HepG2 (cell line): ENCODE data around the gene SLN. TPM values are rescaled to one million over a fixed set of nuclear protein-coding genes. Genes with fewer than 3 reads are reported as not detected.

Experiments
- ATAC-seq: fragments of 200-7000 bp; cut with Tn5 transposase; 3 replicates; pipeline ENCODE4 v1.9.1; 2020; ENCODE audit warnings: mild to moderate bottlenecking, moderate library complexity
- BruUV-seq: library from RNA; stranded (reverse); fragments of 400-500 nt; replicated peaks from 2 replicates; lab custom pipeline; 2021; lab: Mats Ljungman, UMichigan
- CTCF ChIA-PET: fragments of 300-600 bp; formaldehyde crosslinking; extraction: SDS; loops from one replicate; lab custom pipeline; 2021; ENCODE audit warnings: low total read pairs, inconsistent platforms, low intra/inter-chr PET ratio; lab: Yijun Ruan, JAX
- POLR2A ChIA-PET: fragments of 350-600 bp; sonication (Branson Sonifier 250); formaldehyde crosslinking; loops from one replicate; lab custom pipeline; 2020; ENCODE audit warnings: antibody characterized with exemption, inconsistent platforms; lab: Yijun Ruan, JAX
- DNase-seq: peaks from one replicate; pipeline ENCODE4 v3.0.0-alpha.2; 2015; ENCODE audit warnings: low spot score
- FAIRE-seq: peaks from 3 replicates; lab custom pipeline; 2011; peaks lifted over from hg19 to GRCh38; lab: Jason Lieb, UNC
- H2AFZ ChIP-seq: one replicate; pipeline ENCODE4 v1.6.1; 2011; ENCODE audit warnings: low read length, inconsistent platforms
- H3K27ac ChIP-seq: fragments of 300-600 bp; 3 replicates; pipeline ENCODE4 v1.8.0; 2011; ENCODE audit warnings: mixed run types, mild to moderate bottlenecking, mixed read lengths, low read length, inconsistent platforms; ENCODE audit not compliant: insufficient read depth; ENCODE audit errors: extremely low read length
- H3K27me3 ChIP-seq, 2 experiments: fragments of 200-600 bp in 1 of 2; 2 replicates in 1 of 2; 3 replicates in 1 of 2; pipeline versions ENCODE4 v1.6.0 to v1.8.0; 2011; ENCODE audit warnings: low read length in 2 of 2, mild to moderate bottlenecking in 2 of 2, moderate library complexity in 2 of 2, inconsistent platforms in 1 of 2; ENCODE audit not compliant: insufficient read depth in 2 of 2, control insufficient read depth in 1 of 2
- H3K36me3 ChIP-seq, 2 experiments: fragments of 200-600 bp in 1 of 2; replicated peaks in 1 of 2; 2 replicates in 1 of 2; 3 replicates in 1 of 2; pipeline versions ENCODE4 v1.5.1 to v1.8.0; 2011; ENCODE audit warnings: low read length in 2 of 2, inconsistent platforms in 1 of 2; ENCODE audit not compliant: insufficient read depth in 2 of 2, control insufficient read depth in 1 of 2
- H3K4me1 ChIP-seq: 2 replicates; pipeline ENCODE4 v1.5.1; 2012; ENCODE audit warnings: low read length, inconsistent platforms; ENCODE audit not compliant: insufficient read depth
- H3K4me2 ChIP-seq: 2 replicates; pipeline ENCODE4 v1.6.0; 2011; ENCODE audit warnings: low read depth, low read length, inconsistent platforms
- H3K4me3 ChIP-seq, 3 experiments: fragments of 200-600 bp in 1 of 3; sonication (generic), shearing (Covaris generic) in 1 of 3; replicated peaks in 1 of 3; 2 replicates each; pipeline ENCODE4 v1.5.1; 2011 to 2016; ENCODE audit warnings: low read length in 3 of 3, inconsistent platforms in 2 of 3, low read depth in 2 of 3, mild to moderate bottlenecking in 2 of 3, control low read depth in 1 of 3, mixed read lengths in 1 of 3; ENCODE audit not compliant: insufficient read depth in 1 of 3
- H3K79me2 ChIP-seq: one replicate; pipeline ENCODE4 v1.6.1; 2011; ENCODE audit warnings: low read length, inconsistent platforms; ENCODE audit not compliant: insufficient read depth
- H3K9ac ChIP-seq: 2 replicates; pipeline ENCODE4 v1.6.0; 2011; ENCODE audit warnings: mild to moderate bottlenecking, low read depth, low read length, inconsistent platforms; ENCODE audit not compliant: insufficient read depth
- H3K9me3 ChIP-seq: 2 replicates; pipeline ENCODE4 v1.5.1; 2012; ENCODE audit warnings: mild to moderate bottlenecking, low read length
- H4K20me1 ChIP-seq: 2 replicates; pipeline ENCODE4 v1.6.0; 2011; ENCODE audit warnings: inconsistent platforms, mild to moderate bottlenecking, low read length, moderate library complexity; ENCODE audit not compliant: insufficient read depth
- ATM ChIP-seq: fragments of 450-650 bp; IDR thresholded peaks from 2 replicates; pipeline ENCODE4 v1.7.1; 2017; ENCODE audit warnings: mild to moderate bottlenecking, borderline replicate concordance
- BHLHE40 ChIP-seq: IDR thresholded peaks from 2 replicates; pipeline ENCODE4 v1.6.1; 2011; ENCODE audit warnings: low read length, improper control_type of control experiment
- DMAP1 ChIP-seq: IDR thresholded peaks from 2 replicates; pipeline ENCODE4 v1.6.1; 2016
- GATAD1 ChIP-seq: IDR thresholded peaks from 2 replicates; pipeline ENCODE4 v1.6.1; 2016; ENCODE audit warnings: missing genetic modification reagents, missing compliant biosample characterization
- HNRNPUL1 ChIP-seq: fragments of 200-400 bp; formaldehyde crosslinking; IDR thresholded peaks from 2 replicates; pipeline ENCODE4 v1.6.1; 2017; ENCODE audit warnings: low read depth, mild to moderate bottlenecking, low read length, moderate library complexity
- HOXA7 ChIP-seq: sonication (generic); formaldehyde crosslinking; IDR thresholded peaks from 2 replicates; pipeline ENCODE4 v1.8.1; 2022; ENCODE audit warnings: mild to moderate bottlenecking, missing genetic modification reagents, moderate library complexity
- MAFK ChIP-seq, 2 experiments: IDR thresholded peaks in 1 of 2; conservative IDR thresholded peaks in 1 of 2; 2 replicates each; pipeline ENCODE4 v1.6.1; 2011; ENCODE audit warnings: improper control_type of control experiment in 2 of 2, low read length in 2 of 2
- PCBP1 ChIP-seq: fragments of 200-400 bp; formaldehyde crosslinking; IDR thresholded peaks from 2 replicates; pipeline ENCODE4 v1.6.1; 2017; ENCODE audit warnings: mild to moderate bottlenecking, low read depth, low read length, borderline replicate concordance
- PLRG1 ChIP-seq: fragments of 450-650 bp; conservative IDR thresholded peaks from 2 replicates; pipeline ENCODE4 v1.6.1; 2016
- TBP ChIP-seq: sonication (generic); formaldehyde crosslinking; IDR thresholded peaks from 2 replicates; pipeline ENCODE4 v1.5.0; 2020; ENCODE audit warnings: missing genetic modification reagents
- U2AF2 ChIP-seq: fragments of 200-400 bp; formaldehyde crosslinking; IDR thresholded peaks from 2 replicates; pipeline ENCODE4 v1.6.1; 2017; ENCODE audit warnings: low read depth, mild to moderate bottlenecking, low read length
- ZNF274 ChIP-seq: sonication (generic); formaldehyde crosslinking; IDR thresholded peaks from 2 replicates; pipeline ENCODE4 v1.5.1; 2020; ENCODE audit warnings: mild to moderate bottlenecking, missing genetic modification reagents
- ZNF703 ChIP-seq: sonication (generic); formaldehyde crosslinking; IDR thresholded peaks from 2 replicates; pipeline ENCODE4 v1.5.1; 2020; ENCODE audit warnings: missing genetic modification reagents, mild to moderate bottlenecking, moderate library complexity, borderline replicate concordance
- WGBS: methylation state at CpG from one replicate; pipeline ENCODE4 v1.1.6; 2017; ENCODE audit warnings: low lambda C conversion rate; 5-methylcytosine and 5-hydroxymethylcytosine counted together
- in situ Hi-C: cut with HindIII; loops from 2 replicates; pipeline ENCODE4 v1.10.0; 2017; ENCODE audit warnings: low pct_unique_long_range_greater_than_20kb; ENCODE audit not compliant: extremely low pct_ligation_motif_present
- intact Hi-C: fragments of 100-400 bp; cut with micrococcal nuclease; formaldehyde crosslinking; loops from one replicate; pipeline ENCODE4 v1.10.0; 2022; ENCODE audit not compliant: unreplicated experiment
- polyA plus RNA-seq, 8 experiments: library from polyadenylated mRNA; depleted of rRNA in 3 of 8; stranded (reverse) in 7 of 8; unstranded in 1 of 8; fragments of >200 nt; fragmentation: Illumina TruSeq in 4 of 8; extraction: Trizol in 4 of 8; gene quantifications; 2 replicates each; pipeline versions ENCODE4 v1.2.1 to v1.2.3, GENCODE V29; 2011 to 2016; ENCODE audit warnings: low read depth in 4 of 8, missing spikeins in 1 of 8, mixed read lengths in 1 of 8; ENCODE audit not compliant: insufficient read depth in 1 of 8
- total RNA-seq, 5 experiments: library from RNA; depleted of rRNA; stranded (reverse); fragments of >200 nt; fragmentation: Illumina TruSeq; extraction: Trizol; gene quantifications; 2 replicates each; pipeline ENCODE4 v1.2.3, GENCODE V29; 2016; ENCODE audit warnings: low read depth in 1 of 5
- TF ChIP-seq, protein P1 (sequence below): sonication (generic); formaldehyde crosslinking; IDR thresholded peaks from 2 replicates; pipeline ENCODE4 v1.5.1; 2020; ENCODE audit warnings: mild to moderate bottlenecking, missing genetic modification reagents, borderline replicate concordance
- TF ChIP-seq, protein P2 (sequence below): conservative IDR thresholded peaks from 2 replicates; pipeline ENCODE4 v1.6.1; 2018; ENCODE audit warnings: missing genetic modification reagents

Gene SLN
- total and polyA plus RNA-seq, 2 of the 13 experiments (the other 11 are each of a cell fraction or from before 2014, with no cell fraction given), result not detected

DNA sequence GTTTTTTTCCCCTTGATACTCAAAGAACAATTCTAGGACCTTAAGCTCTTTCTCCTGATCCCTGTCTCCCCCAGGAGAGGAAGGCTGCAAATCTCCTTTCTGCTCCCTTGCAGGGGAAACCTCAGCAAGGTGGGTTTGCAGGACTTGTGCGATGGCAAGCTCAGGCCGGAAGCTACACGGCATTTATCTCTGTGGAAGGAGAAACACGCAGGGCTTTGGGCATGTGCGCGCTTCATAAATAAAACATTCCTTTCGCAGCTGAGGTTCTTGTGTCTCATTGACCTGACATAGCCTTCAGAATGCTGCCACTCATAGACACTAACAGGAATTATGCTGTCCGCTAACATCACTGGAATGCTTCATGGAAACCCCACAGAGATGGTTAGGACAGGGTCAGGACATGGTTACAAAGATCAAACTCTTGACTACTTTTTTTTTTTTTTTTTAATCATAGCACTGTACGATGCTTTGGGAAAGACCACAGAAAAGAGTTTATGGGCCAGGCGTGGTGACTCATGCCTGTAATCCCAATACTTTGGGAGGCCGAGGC, 42.6 kb downstream of the SLN start:
- Histone ChIP-seq H3K27ac (no peak overlapping the region), H3K27me3 (peaks cover 4 to 19% of the 10 kb centered on the region in 2 experiments; a peak in 3 of 5 replicates), H4K20me1 (no peaks in the 10 kb centered on the region), H2AFZ (no peak overlapping the region), H3K4me3 (no peak overlapping the region), H3K4me2 (no peak overlapping the region), H3K4me1 (no peaks in the 10 kb centered on the region), H3K9ac (no peak overlapping the region), H3K9me3 (no peaks in the 10 kb centered on the region)
- no TSS peak for BruUV-seq
- ATAC-seq, result no peak
- DNase-seq, result no peak
- POLR2A ChIA-PET, result no interaction called here
- WGBS, result 36% methylated on average over 11 of the region's 11 CpGs
- CTCF ChIA-PET, result no interaction called here
- no peak for FAIRE-seq
- intact Hi-C loops, result no loop called here
- in situ Hi-C loops, result no loop called here
- TF ChIP-seq ZNF703 (CRISPR knock-in tag) (no peak), MAFK (conservative IDR thresholded peaks at IDR 0.05 in 1 of 2, IDR thresholded peaks at IDR 0.05 in 1 of 2; ENCODE audit: low read length in 2 of 2) (no peak), ATM (no peak), DMAP1 (CRISPR knock-in tag) (no peak), HNRNPUL1 (no peak), PLRG1 (no peak), BHLHE40 (no peak), HOXA7 (CRISPR knock-in tag) (no peak), U2AF2 (no peak), GATAD1 (CRISPR knock-in tag) (no peak), ZNF274 (no peak), TBP (no peak), PCBP1 (no peak)
- TF ChIP-seq, protein P1, sequence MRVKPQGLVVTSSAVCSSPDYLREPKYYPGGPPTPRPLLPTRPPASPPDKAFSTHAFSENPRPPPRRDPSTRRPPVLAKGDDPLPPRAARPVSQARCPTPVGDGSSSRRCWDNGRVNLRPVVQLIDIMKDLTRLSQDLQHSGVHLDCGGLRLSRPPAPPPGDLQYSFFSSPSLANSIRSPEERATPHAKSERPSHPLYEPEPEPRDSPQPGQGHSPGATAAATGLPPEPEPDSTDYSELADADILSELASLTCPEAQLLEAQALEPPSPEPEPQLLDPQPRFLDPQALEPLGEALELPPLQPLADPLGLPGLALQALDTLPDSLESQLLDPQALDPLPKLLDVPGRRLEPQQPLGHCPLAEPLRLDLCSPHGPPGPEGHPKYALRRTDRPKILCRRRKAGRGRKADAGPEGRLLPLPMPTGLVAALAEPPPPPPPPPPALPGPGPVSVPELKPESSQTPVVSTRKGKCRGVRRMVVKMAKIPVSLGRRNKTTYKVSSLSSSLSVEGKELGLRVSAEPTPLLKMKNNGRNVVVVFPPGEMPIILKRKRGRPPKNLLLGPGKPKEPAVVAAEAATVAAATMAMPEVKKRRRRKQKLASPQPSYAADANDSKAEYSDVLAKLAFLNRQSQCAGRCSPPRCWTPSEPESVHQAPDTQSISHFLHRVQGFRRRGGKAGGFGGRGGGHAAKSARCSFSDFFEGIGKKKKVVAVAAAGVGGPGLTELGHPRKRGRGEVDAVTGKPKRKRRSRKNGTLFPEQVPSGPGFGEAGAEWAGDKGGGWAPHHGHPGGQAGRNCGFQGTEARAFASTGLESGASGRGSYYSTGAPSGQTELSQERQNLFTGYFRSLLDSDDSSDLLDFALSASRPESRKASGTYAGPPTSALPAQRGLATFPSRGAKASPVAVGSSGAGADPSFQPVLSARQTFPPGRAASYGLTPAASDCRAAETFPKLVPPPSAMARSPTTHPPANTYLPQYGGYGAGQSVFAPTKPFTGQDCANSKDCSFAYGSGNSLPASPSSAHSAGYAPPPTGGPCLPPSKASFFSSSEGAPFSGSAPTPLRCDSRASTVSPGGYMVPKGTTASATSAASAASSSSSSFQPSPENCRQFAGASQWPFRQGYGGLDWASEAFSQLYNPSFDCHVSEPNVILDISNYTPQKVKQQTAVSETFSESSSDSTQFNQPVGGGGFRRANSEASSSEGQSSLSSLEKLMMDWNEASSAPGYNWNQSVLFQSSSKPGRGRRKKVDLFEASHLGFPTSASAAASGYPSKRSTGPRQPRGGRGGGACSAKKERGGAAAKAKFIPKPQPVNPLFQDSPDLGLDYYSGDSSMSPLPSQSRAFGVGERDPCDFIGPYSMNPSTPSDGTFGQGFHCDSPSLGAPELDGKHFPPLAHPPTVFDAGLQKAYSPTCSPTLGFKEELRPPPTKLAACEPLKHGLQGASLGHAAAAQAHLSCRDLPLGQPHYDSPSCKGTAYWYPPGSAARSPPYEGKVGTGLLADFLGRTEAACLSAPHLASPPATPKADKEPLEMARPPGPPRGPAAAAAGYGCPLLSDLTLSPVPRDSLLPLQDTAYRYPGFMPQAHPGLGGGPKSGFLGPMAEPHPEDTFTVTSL (CRISPR knock-in tag), result no peak
- TF ChIP-seq, protein P2, sequence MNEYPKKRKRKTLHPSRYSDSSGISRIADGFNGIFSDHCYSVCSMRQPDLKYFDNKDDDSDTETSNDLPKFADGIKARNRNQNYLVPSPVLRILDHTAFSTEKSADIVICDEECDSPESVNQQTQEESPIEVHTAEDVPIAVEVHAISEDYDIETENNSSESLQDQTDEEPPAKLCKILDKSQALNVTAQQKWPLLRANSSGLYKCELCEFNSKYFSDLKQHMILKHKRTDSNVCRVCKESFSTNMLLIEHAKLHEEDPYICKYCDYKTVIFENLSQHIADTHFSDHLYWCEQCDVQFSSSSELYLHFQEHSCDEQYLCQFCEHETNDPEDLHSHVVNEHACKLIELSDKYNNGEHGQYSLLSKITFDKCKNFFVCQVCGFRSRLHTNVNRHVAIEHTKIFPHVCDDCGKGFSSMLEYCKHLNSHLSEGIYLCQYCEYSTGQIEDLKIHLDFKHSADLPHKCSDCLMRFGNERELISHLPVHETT, result no peak
- TF ChIP-seq, all 625 proteins: peak for 0
- Histone ChIP-seq H3K79me2 (no peaks in the 10 kb centered on the region), H3K36me3 (no peaks in the 10 kb centered on the region)
